Prostate gland (tissue), 2 donors: ENCODE data around the gene OTUB1.

Source experiments
- POLR2AphosphoS5 ChIP-seq: sonication (generic); formaldehyde crosslinking; IDR thresholded peaks from one replicate; pipeline ENCODE4 v1.6.1; 2017; ENCODE audit warnings: antibody characterized with exemption
- TF ChIP-seq, protein P1 (sequence below), 4 experiments: fragments of 200-600 bp in 2 of 4; fragments of 450-650 bp in 2 of 4; sonication (generic) in 2 of 4; IDR thresholded peaks; 1 replicate in 3 of 4; 2 replicates in 1 of 4; pipeline ENCODE4 v1.5.1; 2016 to 2019; ENCODE audit warnings: antibody characterized with exemption in 4 of 4, mild to moderate bottlenecking in 2 of 4, moderate library complexity in 2 of 4

DNA sequence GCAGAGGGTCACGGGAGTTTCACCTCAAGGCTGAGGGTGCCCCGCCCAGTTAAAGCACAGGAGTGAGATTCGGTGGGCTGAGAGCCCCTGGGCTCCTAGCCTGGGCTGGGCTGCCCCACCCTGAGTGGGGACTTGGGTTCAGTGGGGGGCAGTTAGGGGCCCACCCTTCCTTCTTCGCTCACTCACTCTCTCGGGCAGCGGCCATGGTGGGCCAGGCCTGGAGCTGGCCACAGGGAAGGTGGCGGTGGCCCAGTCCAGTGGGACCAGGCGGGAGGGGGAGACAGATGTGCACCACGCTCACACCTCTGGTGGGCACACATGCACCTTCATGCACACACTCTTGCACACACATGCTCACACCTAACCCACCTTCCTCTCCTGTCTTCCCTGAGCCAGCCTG is 55.6 kb downstream of the OTUB1 start:
- TF ChIP-seq, protein P1, sequence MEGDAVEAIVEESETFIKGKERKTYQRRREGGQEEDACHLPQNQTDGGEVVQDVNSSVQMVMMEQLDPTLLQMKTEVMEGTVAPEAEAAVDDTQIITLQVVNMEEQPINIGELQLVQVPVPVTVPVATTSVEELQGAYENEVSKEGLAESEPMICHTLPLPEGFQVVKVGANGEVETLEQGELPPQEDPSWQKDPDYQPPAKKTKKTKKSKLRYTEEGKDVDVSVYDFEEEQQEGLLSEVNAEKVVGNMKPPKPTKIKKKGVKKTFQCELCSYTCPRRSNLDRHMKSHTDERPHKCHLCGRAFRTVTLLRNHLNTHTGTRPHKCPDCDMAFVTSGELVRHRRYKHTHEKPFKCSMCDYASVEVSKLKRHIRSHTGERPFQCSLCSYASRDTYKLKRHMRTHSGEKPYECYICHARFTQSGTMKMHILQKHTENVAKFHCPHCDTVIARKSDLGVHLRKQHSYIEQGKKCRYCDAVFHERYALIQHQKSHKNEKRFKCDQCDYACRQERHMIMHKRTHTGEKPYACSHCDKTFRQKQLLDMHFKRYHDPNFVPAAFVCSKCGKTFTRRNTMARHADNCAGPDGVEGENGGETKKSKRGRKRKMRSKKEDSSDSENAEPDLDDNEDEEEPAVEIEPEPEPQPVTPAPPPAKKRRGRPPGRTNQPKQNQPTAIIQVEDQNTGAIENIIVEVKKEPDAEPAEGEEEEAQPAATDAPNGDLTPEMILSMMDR (IDR thresholded peaks at IDR 0.05), result no peak
- no peak for TF ChIP-seq POLR2AphosphoS5
